DOHH2 (cell line): ENCODE results near the gene CHST3.

Experiments
- CTCF ChIP-seq: fragments of 200-600 bp; sonication (generic); IDR thresholded peaks from one replicate; pipeline ENCODE4 v1.5.1; 2014; ENCODE audit warnings: antibody characterized with exemption, mild to moderate bottlenecking, low read depth, low read length; ENCODE audit not compliant: poor library complexity, severe bottlenecking
- EZH2phosphoT487 ChIP-seq: fragments of 200-600 bp; sonication (generic); IDR thresholded peaks from 2 replicates; pipeline ENCODE4 v1.6.1; 2017; ENCODE audit warnings: borderline replicate concordance, mild to moderate bottlenecking, antibody characterized with exemption, low read length, moderate library complexity, mixed read lengths

GRCh38 chr10:72001033-72001395, 36.8 kb downstream of the CHST3 start:
- TF ChIP-seq CTCF (no peak), EZH2phosphoT487 (no peak)
